GM18519 (cell line): Measurements from ENCODE around the gene SEMA3E.

Source experiments
- ATAC-seq: cut with Tn5 transposase; IDR thresholded peaks from one replicate; pipeline ENCODE4 v1.9.1; 2021; ENCODE audit warnings: mild to moderate bottlenecking, moderate library complexity; ENCODE audit not compliant: unreplicated experiment, low FRiP score

SEMA3E gene

GRCh38 chr7:83643012-83643411 is 5.9 kb downstream of the SEMA3E start:
- no peak for ATAC-seq

GRCh38 chr7:83640731-83641537 is 8.0 kb downstream of the SEMA3E start:
- ATAC-seq: no peak

GRCh38 chr7:83640240-83640639 is 8.7 kb downstream of the SEMA3E start:
- no peak for ATAC-seq

GRCh38 chr7:83633516-83633915 is 15.4 kb downstream of the SEMA3E start:
- ATAC-seq: no peak

GRCh38 chr7:83629117-83629880 is 19.6 kb downstream of the SEMA3E start:
- no peak for ATAC-seq

- ATAC-seq: no peak
Observed at GRCh38 chr7:83617858-83618257, 31.1 kb downstream of the SEMA3E start.

GRCh38 chr7:83614112-83614511 is 34.8 kb downstream of the SEMA3E start:
- ATAC-seq: no peak

GRCh38 chr7:83613232-83613631 is 35.7 kb downstream of the SEMA3E start:
- no peak for ATAC-seq

GRCh38 chr7:83611776-83612175 is 37.2 kb downstream of the SEMA3E start:
- no peak for ATAC-seq

GRCh38 chr7:83610649-83611304 is 38.2 kb downstream of the SEMA3E start:
- no peak for ATAC-seq

GRCh38 chr7:83608716-83609115 is 40.2 kb downstream of the SEMA3E start:
- ATAC-seq: no peak

GRCh38 chr7:83603649-83604048 is 45.3 kb downstream of the SEMA3E start:
- no peak for ATAC-seq

- no peak for ATAC-seq
Observed at GRCh38 chr7:83599131-83599530, 49.8 kb downstream of the SEMA3E start.

GRCh38 chr7:83593921-83594475 is 54.9 kb downstream of the SEMA3E start:
- no peak for ATAC-seq

- ATAC-seq: no peak
Observed at GRCh38 chr7:83588602-83589240, 60.2 kb downstream of the SEMA3E start.

GRCh38 chr7:83586281-83586680 is 62.7 kb downstream of the SEMA3E start:
- ATAC-seq: no peak

- ATAC-seq: no peak
Observed at GRCh38 chr7:83581667-83582435, 67.1 kb downstream of the SEMA3E start.

GRCh38 chr7:83579740-83580139 is 69.2 kb downstream of the SEMA3E start:
- ATAC-seq: no peak

- no peak for ATAC-seq
Observed at GRCh38 chr7:83575436-83575835, 73.5 kb downstream of the SEMA3E start.

- no peak for ATAC-seq
Observed at GRCh38 chr7:83574616-83575015, 74.3 kb downstream of the SEMA3E start.
